HG02763 (cell line): ENCODE data around the gene DHX16.
A peak's percentile ranks its signal among the peaks of the same experiment; 100 is the strongest.

ENCODE experiments used
- ATAC-seq: cut with Tn5 transposase; IDR thresholded peaks from one replicate; pipeline ENCODE4 v1.9.1; 2021; ENCODE audit warnings: mild to moderate bottlenecking, moderate library complexity; ENCODE audit not compliant: unreplicated experiment

The DHX16 gene

GRCh38 chr6:30641048-30641447 lies 31.8 kb downstream of the DHX16 start:
- no peak for ATAC-seq

GRCh38 chr6:30640481-30640880 lies 32.3 kb downstream of the DHX16 start:
- no peak for ATAC-seq

GRCh38 chr6:30635834-30636233 lies 37.0 kb downstream of the DHX16 start:
- no peak for ATAC-seq

GRCh38 chr6:30626484-30627366 lies 46.1 kb downstream of the DHX16 start, which contains the start of gene ATAT1:
ATAT1 (plus strand) TSS chr6:30626874.
- ATAC-seq: peak; percentile 82

- ATAC-seq: no peak
Observed at GRCh38 chr6:30625511-30625910, 47.3 kb downstream of the DHX16 start.

GRCh38 chr6:30619561-30619960 lies 53.2 kb downstream of the DHX16 start:
- no peak for ATAC-seq

GRCh38 chr6:30618270-30618797 lies 54.5 kb downstream of the DHX16 start:
- no peak for ATAC-seq

GRCh38 chr6:30617565-30618269 lies 55.1 kb downstream of the DHX16 start, which contains the start of gene MRPS18B:
MRPS18B (plus strand) TSS chr6:30617840; CDS start chr6:30617866, 26 bp downstream.
- peak; percentile 72 for ATAC-seq

- peak; percentile 80 for ATAC-seq
Observed at GRCh38 chr6:30616811-30617564, 55.8 kb downstream of the DHX16 start, which contains the start of gene PPP1R10. PPP1R10 (minus strand) TSS chr6:30617243; CDS start chr6:30609944, 7,299 bp downstream.

GRCh38 chr6:30615958-30616810 lies 56.6 kb downstream of the DHX16 start:
- ATAC-seq: no peak

GRCh38 chr6:30615219-30615957 lies 57.4 kb downstream of the DHX16 start:
- no peak for ATAC-seq

- peak; percentile 33 for ATAC-seq
Observed at GRCh38 chr6:30614843-30615218, 58.0 kb downstream of the DHX16 start.

GRCh38 chr6:30614044-30614842 lies 58.6 kb downstream of the DHX16 start:
- ATAC-seq: no peak

GRCh38 chr6:30613251-30614043 lies 59.4 kb downstream of the DHX16 start:
- ATAC-seq: no peak

- no peak for ATAC-seq
Observed at GRCh38 chr6:30612687-30613248, 60.0 kb downstream of the DHX16 start.

GRCh38 chr6:30612213-30612612 lies 60.6 kb downstream of the DHX16 start:
- ATAC-seq: no peak

GRCh38 chr6:30611856-30612194 lies 61.0 kb downstream of the DHX16 start:
- ATAC-seq: no peak
